GM23338 (cell line): Measurements from ENCODE around the gene BCAS3. TPM values are rescaled to one million over a fixed set of nuclear protein-coding genes. Genes with fewer than 3 reads are reported as not detected.

Source experiments
- ATAC-seq: fragments of 200-7000 bp; cut with Tn5 transposase; 3 replicates; pipeline ENCODE4 v1.9.1; 2020
- DNase-seq: peaks from one replicate; pipeline ENCODE4 v3.0.0-alpha.2; 2015; ENCODE audit warnings: low spot score
- H2AFZ ChIP-seq: fragments of 200-600 bp; sonication (generic); 2 replicates; pipeline ENCODE4 v1.8.0; 2016; ENCODE audit warnings: antibody characterized with exemption, mild to moderate bottlenecking, moderate library complexity
- H3F3A ChIP-seq: fragments of 200-600 bp; sonication (generic); replicated peaks from 2 replicates; pipeline ENCODE4 v1.8.0; 2017; ENCODE audit warnings: antibody characterized with exemption, mixed run types, low read depth
- H3K27ac ChIP-seq: fragments of 200-600 bp; sonication (generic); 2 replicates; pipeline ENCODE4 v1.6.1; 2016; ENCODE audit warnings: low read depth
- H3K27me3 ChIP-seq: fragments of 200-600 bp; sonication (generic); 2 replicates; pipeline ENCODE4 v1.8.0; 2016; ENCODE audit warnings: mild to moderate bottlenecking, mixed run types, moderate library complexity; ENCODE audit not compliant: insufficient read depth
- H3K36me3 ChIP-seq: fragments of 200-600 bp; sonication (generic); 2 replicates; pipeline ENCODE4 v1.8.0; 2016; ENCODE audit warnings: mild to moderate bottlenecking; ENCODE audit not compliant: insufficient read depth
- H3K4me1 ChIP-seq: fragments of 200-600 bp; sonication (generic); 2 replicates; pipeline ENCODE4 v1.8.0; 2016; ENCODE audit warnings: mild to moderate bottlenecking, moderate library complexity; ENCODE audit not compliant: insufficient read depth
- H3K4me2 ChIP-seq: fragments of 200-600 bp; sonication (generic); 2 replicates; pipeline ENCODE4 v1.7.1; 2017; ENCODE audit warnings: mixed run types
- H3K4me3 ChIP-seq: fragments of 200-600 bp; sonication (generic); 2 replicates; pipeline ENCODE4 v1.6.1; 2016; ENCODE audit warnings: mixed run types
- H3K79me2 ChIP-seq: fragments of 200-600 bp; sonication (generic); replicated peaks from 2 replicates; pipeline ENCODE4 v1.8.0; 2017; ENCODE audit warnings: mild to moderate bottlenecking; ENCODE audit not compliant: insufficient read depth
- H3K9me2 ChIP-seq: fragments of 200-600 bp; sonication (generic); 2 replicates; pipeline ENCODE4 v1.8.0; 2017; ENCODE audit not compliant: insufficient read depth
- H4K20me1 ChIP-seq: fragments of 200-600 bp; sonication (generic); replicated peaks from 2 replicates; pipeline ENCODE4 v1.8.0; 2017; ENCODE audit warnings: mild to moderate bottlenecking; ENCODE audit not compliant: insufficient read depth
- H3K27ac Mint-ChIP-seq: 2 replicates; pipeline ENCODE4 v1.8.0; 2020; ENCODE audit warnings: inconsistent platforms, mild to moderate bottlenecking, moderate library complexity, mixed read lengths
- H3K27me3 Mint-ChIP-seq: 3 replicates; pipeline ENCODE4 v1.8.0; 2022; ENCODE audit warnings: low read depth, mild to moderate bottlenecking, moderate library complexity, mixed read lengths, inconsistent platforms; ENCODE audit not compliant: insufficient read depth, poor library complexity
- H3K36me3 Mint-ChIP-seq: 3 replicates; pipeline ENCODE4 v1.8.0; 2021; ENCODE audit warnings: low read depth, mild to moderate bottlenecking, inconsistent platforms, moderate library complexity, mixed read lengths
- H3K4me1 Mint-ChIP-seq: 3 replicates; pipeline ENCODE4 v1.8.0; 2020; ENCODE audit warnings: mild to moderate bottlenecking, inconsistent platforms, mixed read lengths
- H3K4me3 Mint-ChIP-seq: 3 replicates; pipeline ENCODE4 v1.8.0; 2021; ENCODE audit warnings: moderate library complexity, mild to moderate bottlenecking, inconsistent platforms, mixed read lengths
- H3K9me3 Mint-ChIP-seq: 3 replicates; pipeline ENCODE4 v1.8.0; 2020; ENCODE audit warnings: moderate library complexity, mild to moderate bottlenecking, inconsistent platforms, mixed read lengths
- CTCF ChIP-seq, 2 experiments: fragments of 200-600 bp in 1 of 2; sonication (generic) in 1 of 2; conservative IDR thresholded peaks; 2 replicates each; pipeline versions ENCODE4 v1.5.1 to v1.6.1; 2016 to 2017; ENCODE audit warnings: antibody characterized with exemption in 2 of 2, low read depth in 2 of 2, mild to moderate bottlenecking in 2 of 2, moderate library complexity in 1 of 2
- ETS1 ChIP-seq: IDR thresholded peaks from 2 replicates; pipeline ENCODE4 v1.6.1; 2016; ENCODE audit warnings: antibody characterized with exemption
- EZH2phosphoT487 ChIP-seq: fragments of 200-600 bp; sonication (generic); IDR thresholded peaks from one replicate; pipeline ENCODE4 v1.8.1; 2018; ENCODE audit warnings: antibody characterized with exemption; ENCODE audit not compliant: unreplicated experiment
- NANOG ChIP-seq: IDR thresholded peaks from 2 replicates; pipeline ENCODE4 v1.6.1; 2016; ENCODE audit warnings: antibody characterized with exemption, borderline replicate concordance
- POLR2AphosphoS5 ChIP-seq: IDR thresholded peaks from 2 replicates; pipeline ENCODE4 v1.6.1; 2016; ENCODE audit warnings: antibody characterized with exemption, low read depth
- REST ChIP-seq: IDR thresholded peaks from one replicate; pipeline ENCODE4 v1.6.1; 2018; ENCODE audit warnings: antibody characterized with exemption; ENCODE audit not compliant: unreplicated experiment
- STAT1 ChIP-seq: IDR thresholded peaks from one replicate; pipeline ENCODE4 v1.6.1; 2016; ENCODE audit warnings: antibody characterized with exemption; ENCODE audit not compliant: unreplicated experiment
- ZNF114 ChIP-seq: fragments of 250-450 bp; sonication (Bioruptor Pico); IDR thresholded peaks from 2 replicates; pipeline ENCODE4 v1.5.0; 2020; ENCODE audit warnings: mild to moderate bottlenecking, moderate library complexity
- ZNF331 ChIP-seq: fragments of 250-450 bp; sonication (Bioruptor Pico); IDR thresholded peaks from 2 replicates; pipeline ENCODE4 v1.5.0; 2020; ENCODE audit warnings: low read depth, mild to moderate bottlenecking, moderate library complexity
- ZNF462 ChIP-seq: fragments of 250-450 bp; sonication (Bioruptor Pico); IDR thresholded peaks from 2 replicates; pipeline ENCODE4 v1.5.0; 2020; ENCODE audit warnings: mild to moderate bottlenecking, moderate library complexity
- polyA plus RNA-seq: library from polyadenylated mRNA; unstranded; fragments of >200 nt; fragmentation: Nextera tagmentation; extraction: Ambion mirVana; gene quantifications from 2 replicates; pipeline ENCODE4 v1.2.1, GENCODE V29; 2016
- total RNA-seq: library from RNA; depleted of rRNA; stranded (reverse); fragments of >200 nt; shearing (Covaris generic); gene quantifications from 2 replicates; pipeline ENCODE4 v1.2.3, GENCODE V29; 2014

BCAS3 gene
- total and polyA plus RNA-seq, 2 experiments from 2014 or later, result 8.2 to 28.0 TPM

- no peaks in the 10 kb centered on the region for H3K4me1 Mint-ChIP-seq
- H3K27me3 Mint-ChIP-seq, result no peaks in the 10 kb centered on the region
- H4K20me1 ChIP-seq, result no peaks in the 10 kb centered on the region
- no peak overlapping the region for H3K27ac Mint-ChIP-seq
- H3K36me3 Mint-ChIP-seq, result no peaks in the 10 kb centered on the region
- H3K4me1 ChIP-seq, result no peaks in the 10 kb centered on the region
- DNase-seq (no peak), ATAC-seq (no peak)
- no peaks in the 10 kb centered on the region for H3K9me2 ChIP-seq
- H3K4me2 ChIP-seq, result no peak overlapping the region
- H3K27ac ChIP-seq, result no peak overlapping the region
- H3K79me2 ChIP-seq, result no peaks in the 10 kb centered on the region
- H2AFZ ChIP-seq, result no peak overlapping the region
- H3K4me3 ChIP-seq, result no peak overlapping the region
- H3K4me3 Mint-ChIP-seq, result no peak overlapping the region
- no peaks in the 10 kb centered on the region for H3K9me3 Mint-ChIP-seq
- no peaks in the 10 kb centered on the region for H3K36me3 ChIP-seq
- no peaks in the 10 kb centered on the region for H3K27me3 ChIP-seq
- no peak for TF ChIP-seq ZNF462 (CRISPR knock-in tag)
- TF ChIP-seq NANOG, result no peak
- TF ChIP-seq ZNF331 (CRISPR knock-in tag), result no peak
- TF ChIP-seq POLR2AphosphoS5, result no peak
- TF ChIP-seq CTCF (conservative IDR thresholded peaks at IDR 0.05; ENCODE audit: low read depth in 2 of 2), result no peak
- TF ChIP-seq EZH2phosphoT487, result no peak
- TF ChIP-seq ETS1, result no peak
- no peak for TF ChIP-seq REST
- TF ChIP-seq ZNF114, result no peak
- no peak for TF ChIP-seq STAT1
- H3F3A ChIP-seq, result no peaks in the 10 kb centered on the region
These were observed 52.2 kb downstream of the BCAS3 start for GRCh38 chr17:60729854-60730253.
